Peyer's patch (tissue), 4 donors: ENCODE data around the gene SPATA31E1.

Experiments
- CTCF ChIP-seq, 6 experiments: fragments of 450-650 bp in 4 of 6; fragments of 200-600 bp in 2 of 6; sonication (generic) in 1 of 6; IDR thresholded peaks; one replicate each; pipeline ENCODE4 v1.5.1; 2017 to 2019; ENCODE audit warnings: antibody characterized with exemption in 6 of 6, mild to moderate bottlenecking in 3 of 6, moderate library complexity in 1 of 6
- POLR2A ChIP-seq, 2 donors: fragments of 450-650 bp; IDR thresholded peaks; one replicate each; pipeline ENCODE4 v1.5.1; 2017; ENCODE audit warnings: antibody characterized with exemption in 2 of 2, mild to moderate bottlenecking in 2 of 2, moderate library complexity in 2 of 2

GRCh38 chr9:87834357-87834756, 48.3 kb upstream of the SPATA31E1 start:
- peak in 3 of 6 experiments; percentile 23 to 44 (median 38) for TF ChIP-seq CTCF (IDR thresholded peaks at IDR 0.05)
- no peak for TF ChIP-seq POLR2A (IDR thresholded peaks at IDR 0.05)
